ENCODE data around the gene TSPAN18.

DNA sequence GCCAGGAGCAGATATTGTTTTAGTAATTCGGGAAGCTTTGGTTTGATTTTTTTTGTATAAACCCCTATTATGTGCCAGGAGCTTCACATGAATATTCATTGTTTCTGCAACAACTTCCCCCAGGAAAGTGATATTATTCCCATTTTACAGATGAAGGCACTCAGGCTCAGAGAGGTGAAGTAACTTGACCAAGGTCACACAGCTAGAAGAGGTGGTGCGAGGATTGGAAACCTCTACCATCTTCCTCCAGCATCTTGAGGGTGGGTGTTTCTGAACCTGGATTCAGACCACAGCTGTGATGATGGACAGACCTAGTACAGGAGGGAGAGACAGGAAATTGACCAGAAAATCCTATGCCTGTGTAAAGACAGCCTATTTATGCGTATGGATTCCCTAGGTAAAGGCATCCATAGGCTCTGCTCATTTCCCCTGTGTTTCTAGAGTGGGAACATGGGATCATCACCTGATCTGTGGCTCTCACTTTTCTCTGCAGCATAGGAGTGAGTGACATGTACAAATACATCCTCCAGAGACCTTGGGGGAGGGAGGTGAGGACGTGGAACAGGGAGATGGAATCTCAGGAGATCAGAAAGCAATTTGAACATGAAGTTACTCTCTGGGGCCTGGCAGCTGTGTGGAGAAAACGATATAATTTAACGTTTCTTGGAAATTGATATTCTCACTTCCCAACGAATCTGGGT, 81.4 kb downstream of the TSPAN18 start:
- TF ChIP-seq, protein P1, sequence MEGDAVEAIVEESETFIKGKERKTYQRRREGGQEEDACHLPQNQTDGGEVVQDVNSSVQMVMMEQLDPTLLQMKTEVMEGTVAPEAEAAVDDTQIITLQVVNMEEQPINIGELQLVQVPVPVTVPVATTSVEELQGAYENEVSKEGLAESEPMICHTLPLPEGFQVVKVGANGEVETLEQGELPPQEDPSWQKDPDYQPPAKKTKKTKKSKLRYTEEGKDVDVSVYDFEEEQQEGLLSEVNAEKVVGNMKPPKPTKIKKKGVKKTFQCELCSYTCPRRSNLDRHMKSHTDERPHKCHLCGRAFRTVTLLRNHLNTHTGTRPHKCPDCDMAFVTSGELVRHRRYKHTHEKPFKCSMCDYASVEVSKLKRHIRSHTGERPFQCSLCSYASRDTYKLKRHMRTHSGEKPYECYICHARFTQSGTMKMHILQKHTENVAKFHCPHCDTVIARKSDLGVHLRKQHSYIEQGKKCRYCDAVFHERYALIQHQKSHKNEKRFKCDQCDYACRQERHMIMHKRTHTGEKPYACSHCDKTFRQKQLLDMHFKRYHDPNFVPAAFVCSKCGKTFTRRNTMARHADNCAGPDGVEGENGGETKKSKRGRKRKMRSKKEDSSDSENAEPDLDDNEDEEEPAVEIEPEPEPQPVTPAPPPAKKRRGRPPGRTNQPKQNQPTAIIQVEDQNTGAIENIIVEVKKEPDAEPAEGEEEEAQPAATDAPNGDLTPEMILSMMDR (IDR thresholded peaks at IDR 0.05): no peak
- no peak for TF ChIP-seq POLR2A (IDR thresholded peaks at IDR 0.05)
- no peak for TF ChIP-seq EP300 (IDR thresholded peaks at IDR 0.05; ENCODE audit: low read depth)
- no peak for TF ChIP-seq POLR2AphosphoS5 (IDR thresholded peaks at IDR 0.05)

Measured in transverse colon (tissue), 4 donors.